Measurements from ENCODE around the gene BUD23.

DNA sequence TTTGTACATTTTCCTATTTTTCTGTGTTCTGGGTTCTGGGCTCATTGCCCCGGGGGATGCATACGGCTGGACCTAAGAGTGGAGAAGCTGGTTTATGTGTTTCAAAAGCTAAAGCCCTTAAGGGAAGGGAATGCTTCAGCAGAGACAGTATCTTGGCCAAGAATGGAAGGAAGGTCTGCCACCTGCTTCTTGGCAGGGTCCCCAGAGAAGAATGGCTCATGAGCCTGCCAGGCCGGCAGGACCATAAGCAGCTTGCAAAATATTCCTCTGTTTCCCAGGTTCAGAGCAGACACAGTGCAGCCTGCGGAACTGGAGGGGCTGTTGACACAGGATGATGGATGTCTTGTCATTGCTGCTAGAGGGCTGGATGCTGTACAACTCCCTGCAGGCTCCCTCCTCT is 63.0 kb downstream of the BUD23 start:
- no peak for TF ChIP-seq EZH2 (IDR thresholded peaks at IDR 0.05; ENCODE audit: borderline replicate concordance, insufficient read depth, low read depth, low read length, poor library complexity, severe bottlenecking)
- TF ChIP-seq, protein P1, sequence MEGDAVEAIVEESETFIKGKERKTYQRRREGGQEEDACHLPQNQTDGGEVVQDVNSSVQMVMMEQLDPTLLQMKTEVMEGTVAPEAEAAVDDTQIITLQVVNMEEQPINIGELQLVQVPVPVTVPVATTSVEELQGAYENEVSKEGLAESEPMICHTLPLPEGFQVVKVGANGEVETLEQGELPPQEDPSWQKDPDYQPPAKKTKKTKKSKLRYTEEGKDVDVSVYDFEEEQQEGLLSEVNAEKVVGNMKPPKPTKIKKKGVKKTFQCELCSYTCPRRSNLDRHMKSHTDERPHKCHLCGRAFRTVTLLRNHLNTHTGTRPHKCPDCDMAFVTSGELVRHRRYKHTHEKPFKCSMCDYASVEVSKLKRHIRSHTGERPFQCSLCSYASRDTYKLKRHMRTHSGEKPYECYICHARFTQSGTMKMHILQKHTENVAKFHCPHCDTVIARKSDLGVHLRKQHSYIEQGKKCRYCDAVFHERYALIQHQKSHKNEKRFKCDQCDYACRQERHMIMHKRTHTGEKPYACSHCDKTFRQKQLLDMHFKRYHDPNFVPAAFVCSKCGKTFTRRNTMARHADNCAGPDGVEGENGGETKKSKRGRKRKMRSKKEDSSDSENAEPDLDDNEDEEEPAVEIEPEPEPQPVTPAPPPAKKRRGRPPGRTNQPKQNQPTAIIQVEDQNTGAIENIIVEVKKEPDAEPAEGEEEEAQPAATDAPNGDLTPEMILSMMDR (IDR thresholded peaks at IDR 0.05), result no peak
